GM12892 (cell line): ENCODE data around the gene COPS8.

ENCODE experiments used
- POLR2A ChIP-seq: IDR thresholded peaks from 2 replicates; pipeline ENCODE4 v1.6.1; 2011; ENCODE audit warnings: low read depth, low read length, control low read depth
- POLR2AphosphoS5 ChIP-seq: IDR thresholded peaks from 2 replicates; pipeline ENCODE4 v1.6.1; 2011; ENCODE audit warnings: low read depth, low read length, control low read depth

DNA sequence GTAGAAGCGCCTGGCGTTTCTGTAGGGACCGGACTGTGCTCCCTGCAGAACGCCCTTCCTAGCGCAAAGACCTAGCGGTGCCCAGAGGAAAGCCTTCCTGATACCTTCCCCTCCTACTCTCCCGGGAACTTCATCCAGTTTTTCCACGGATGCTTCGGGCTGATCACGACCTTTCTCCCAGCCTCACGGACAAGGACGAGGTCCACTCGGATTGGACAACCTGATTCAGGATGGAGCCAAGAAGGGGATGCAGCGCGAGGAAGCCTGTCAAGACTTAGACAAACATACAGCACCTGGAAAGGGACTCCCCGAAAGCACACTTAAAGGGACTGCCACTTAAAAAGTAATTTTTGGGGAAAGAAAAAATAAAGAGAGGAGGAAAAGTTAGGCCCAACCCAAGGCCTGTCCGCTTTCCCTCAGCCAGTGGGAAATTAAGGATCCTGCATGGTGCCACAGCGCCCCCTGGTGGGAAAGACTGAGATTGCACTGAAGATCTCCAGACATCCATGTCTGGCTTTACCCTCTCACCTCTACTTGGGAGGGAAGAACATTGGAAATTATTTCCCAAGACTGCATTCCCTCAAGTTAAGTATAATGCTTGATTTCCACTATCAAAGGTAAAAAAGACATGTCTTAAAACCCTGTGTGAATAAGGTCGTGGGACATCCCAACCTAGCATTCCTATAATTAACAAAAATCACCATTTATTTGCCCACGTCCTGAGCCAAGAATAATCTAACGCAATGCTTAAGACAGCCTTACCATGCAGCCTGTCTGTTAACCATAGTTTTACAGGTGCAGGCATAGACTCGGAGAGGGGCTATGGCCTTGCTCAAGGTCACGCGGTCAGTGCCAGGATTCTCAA, 13.4 kb upstream of the COPS8 start:
- no peak for TF ChIP-seq POLR2A
- no peak for TF ChIP-seq POLR2AphosphoS5
